HEK293 (cell line): ENCODE results near the gene IL1RAPL1.

Experiments
- CTCF ChIA-PET: fragments of 350-600 bp; formaldehyde crosslinking; extraction: SDS; loops from one replicate; lab custom pipeline; 2021; ENCODE audit warnings: antibody characterized with exemption; lab: Yijun Ruan, JAX
- POLR2A ChIA-PET: fragments of 300-600 bp; formaldehyde crosslinking; extraction: SDS; loops from one replicate; lab custom pipeline; 2020; ENCODE audit warnings: antibody characterized with exemption, inconsistent platforms; lab: Yijun Ruan, JAX
- H3K27ac ChIP-seq: fragments of 200-500 bp; sonication (Bioruptor generic); 2 replicates; pipeline ENCODE4 v1.5.1; 2014; ENCODE audit warnings: low read depth, low read length, control low read depth, inconsistent platforms; ENCODE audit errors: extremely low read depth
- H3K36me3 ChIP-seq, 2 experiments: fragments of 200-500 bp in 1 of 2; sonication (Bioruptor generic) in 1 of 2; 1 replicate in 1 of 2; 2 replicates in 1 of 2; pipeline ENCODE4 v1.5.1; 2014 to 2017; ENCODE audit warnings: inconsistent platforms in 2 of 2, low read length in 2 of 2; ENCODE audit not compliant: control insufficient read depth in 2 of 2, insufficient read depth in 1 of 2
- H3K4me1 ChIP-seq: fragments of 200-500 bp; sonication (Bioruptor generic); 2 replicates; pipeline ENCODE4 v1.5.1; 2014; ENCODE audit warnings: mild to moderate bottlenecking, low read length, inconsistent platforms; ENCODE audit not compliant: control insufficient read depth, insufficient read depth
- H3K4me3 ChIP-seq: 2 replicates; pipeline ENCODE4 v1.5.1; 2011; ENCODE audit warnings: low read depth, mild to moderate bottlenecking, control low read depth, low read length, moderate library complexity
- H3K9me3 ChIP-seq: fragments of 200-500 bp; sonication (Bioruptor generic); 2 replicates; pipeline ENCODE4 v1.5.1; 2014; ENCODE audit warnings: low read depth, low read length, inconsistent platforms; ENCODE audit not compliant: control insufficient read depth, insufficient read depth
- GFI1B ChIP-seq: fragments of 450-650 bp; formaldehyde crosslinking; IDR thresholded peaks from 2 replicates; pipeline ENCODE4 v1.5.1; 2016; ENCODE audit warnings: missing biosample characterization, missing genetic modification characterization
- HOXD13 ChIP-seq: sonication (generic); formaldehyde crosslinking; IDR thresholded peaks from 2 replicates; pipeline ENCODE4 v1.8.0; 2022; ENCODE audit warnings: missing genetic modification reagents, borderline replicate concordance
- MEIS1 ChIP-seq: sonication (generic); formaldehyde crosslinking; IDR thresholded peaks from 2 replicates; pipeline ENCODE4 v1.8.1; 2022; ENCODE audit warnings: missing genetic modification reagents, mild to moderate bottlenecking, borderline replicate concordance
- PATZ1 ChIP-seq: fragments of 450-650 bp; formaldehyde crosslinking; IDR thresholded peaks from 2 replicates; pipeline ENCODE4 v1.5.1; 2016; ENCODE audit warnings: missing biosample characterization, missing genetic modification characterization
- PRDM4 ChIP-seq: fragments of 450-650 bp; formaldehyde crosslinking; IDR thresholded peaks from 2 replicates; pipeline ENCODE4 v1.5.1; 2017; ENCODE audit warnings: missing biosample characterization, missing genetic modification characterization
- YY2 ChIP-seq: fragments of 450-650 bp; formaldehyde crosslinking; IDR thresholded peaks from 2 replicates; pipeline ENCODE4 v1.5.1; 2016; ENCODE audit warnings: missing biosample characterization, missing genetic modification characterization
- ZBTB20 ChIP-seq: fragments of 450-650 bp; formaldehyde crosslinking; IDR thresholded peaks from 2 replicates; pipeline ENCODE4 v1.5.1; 2016; ENCODE audit warnings: missing biosample characterization, missing genetic modification characterization
- ZEB2 ChIP-seq: fragments of 450-650 bp; formaldehyde crosslinking; IDR thresholded peaks from 2 replicates; pipeline ENCODE4 v1.5.1; 2016; ENCODE audit warnings: missing biosample characterization, missing genetic modification characterization
- ZNF132 ChIP-seq: fragments of 450-650 bp; formaldehyde crosslinking; IDR thresholded peaks from 2 replicates; pipeline ENCODE4 v1.5.1; 2017; ENCODE audit warnings: missing biosample characterization, missing genetic modification characterization, borderline replicate concordance
- ZNF175 ChIP-seq: fragments of 450-650 bp; formaldehyde crosslinking; IDR thresholded peaks from 2 replicates; pipeline ENCODE4 v1.5.1; 2016; ENCODE audit warnings: missing biosample characterization, missing genetic modification characterization
- ZNF184 ChIP-seq: fragments of 450-650 bp; IDR thresholded peaks from 2 replicates; pipeline ENCODE4 v1.5.1; 2018; ENCODE audit warnings: missing biosample characterization, mild to moderate bottlenecking, missing genetic modification characterization
- ZNF391 ChIP-seq: fragments of 450-650 bp; formaldehyde crosslinking; IDR thresholded peaks from 2 replicates; pipeline ENCODE4 v1.5.1; 2016; ENCODE audit warnings: low read depth, missing biosample characterization, missing genetic modification characterization, borderline replicate concordance
- ZNF404 ChIP-seq: fragments of 450-650 bp; formaldehyde crosslinking; IDR thresholded peaks from 2 replicates; pipeline ENCODE4 v1.5.1; 2017; ENCODE audit warnings: missing biosample characterization, missing genetic modification characterization
- ZNF514 ChIP-seq: fragments of 450-650 bp; formaldehyde crosslinking; IDR thresholded peaks from 2 replicates; pipeline ENCODE4 v1.5.1; 2016; ENCODE audit warnings: missing biosample characterization, missing genetic modification characterization
- ZNF521 ChIP-seq: fragments of 450-650 bp; formaldehyde crosslinking; IDR thresholded peaks from 2 replicates; pipeline ENCODE4 v1.5.1; 2017; ENCODE audit warnings: missing biosample characterization, mild to moderate bottlenecking, missing genetic modification characterization
- ZNF585B ChIP-seq: fragments of 450-650 bp; formaldehyde crosslinking; IDR thresholded peaks from 2 replicates; pipeline ENCODE4 v1.5.1; 2016; ENCODE audit warnings: missing biosample characterization, missing genetic modification characterization
- ZNF623 ChIP-seq: fragments of 450-650 bp; formaldehyde crosslinking; IDR thresholded peaks from 2 replicates; pipeline ENCODE4 v1.5.1; 2016; ENCODE audit warnings: missing biosample characterization, missing genetic modification characterization
- ZNF629 ChIP-seq: fragments of 450-650 bp; formaldehyde crosslinking; IDR thresholded peaks from 2 replicates; pipeline ENCODE4 v1.5.1; 2017; ENCODE audit warnings: missing biosample characterization, missing genetic modification characterization
- ZNF664 ChIP-seq: fragments of 450-650 bp; formaldehyde crosslinking; IDR thresholded peaks from 2 replicates; pipeline ENCODE4 v1.5.1; 2016; ENCODE audit warnings: missing biosample characterization, missing genetic modification characterization
- ZNF76 ChIP-seq: fragments of 450-650 bp; formaldehyde crosslinking; IDR thresholded peaks from 2 replicates; pipeline ENCODE4; 2016; ENCODE audit warnings: low read depth, missing biosample characterization, missing genetic modification characterization, borderline replicate concordance
- ZSCAN30 ChIP-seq: fragments of 450-650 bp; IDR thresholded peaks from 2 replicates; pipeline ENCODE4 v1.5.1; 2018; ENCODE audit warnings: missing biosample characterization, mild to moderate bottlenecking, missing genetic modification characterization, moderate library complexity
- TF ChIP-seq, protein P1 (sequence below): sonication (generic); formaldehyde crosslinking; IDR thresholded peaks from 2 replicates; pipeline ENCODE4 v1.8.1; 2022; ENCODE audit warnings: mild to moderate bottlenecking, moderate library complexity, missing genetic modification reagents
- TF ChIP-seq, protein P2 (sequence below): fragments of 450-650 bp; formaldehyde crosslinking; IDR thresholded peaks from 2 replicates; pipeline ENCODE4 v1.5.1; 2016; ENCODE audit warnings: missing biosample characterization, missing genetic modification characterization, borderline replicate concordance

Gene IL1RAPL1

DNA sequence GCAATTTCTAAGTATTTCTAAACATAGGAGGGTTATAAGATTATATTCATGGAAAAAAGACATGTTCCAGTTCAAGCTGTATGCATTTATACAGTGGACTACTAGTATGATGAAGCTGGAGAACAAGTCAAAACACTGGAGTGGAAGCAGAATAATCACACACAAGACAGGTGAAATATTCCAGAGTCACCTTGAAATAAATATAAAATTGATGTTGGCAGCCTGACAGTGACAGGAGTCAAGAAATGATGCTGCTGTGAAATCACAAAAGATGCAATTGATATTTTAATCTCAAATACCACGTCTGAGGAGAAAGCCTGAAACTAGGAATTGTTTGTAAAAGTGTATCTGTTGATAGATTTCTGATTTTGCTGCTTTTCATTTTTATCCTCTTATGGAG is 667.3 kb downstream of the IL1RAPL1 start:
- Histone ChIP-seq H3K36me3 (no peaks in the 10 kb centered on the region), H3K9me3 (no peaks in the 10 kb centered on the region), H3K27ac (no peak overlapping the region), H3K4me3 (no peak overlapping the region), H3K4me1 (no peaks in the 10 kb centered on the region)
- TF ChIP-seq ZNF132 (tag by site-specific recombination) (no peak), ZNF184 (no peak), ZNF76 (tag by site-specific recombination) (no peak), MEIS1 (CRISPR knock-in tag) (no peak), PATZ1 (tag by site-specific recombination) (no peak), ZNF391 (tag by site-specific recombination) (no peak), HOXD13 (CRISPR knock-in tag) (no peak), ZNF664 (tag by site-specific recombination) (no peak), ZEB2 (tag by site-specific recombination) (no peak), ZNF585B (tag by site-specific recombination) (no peak)
- TF ChIP-seq, protein P1, sequence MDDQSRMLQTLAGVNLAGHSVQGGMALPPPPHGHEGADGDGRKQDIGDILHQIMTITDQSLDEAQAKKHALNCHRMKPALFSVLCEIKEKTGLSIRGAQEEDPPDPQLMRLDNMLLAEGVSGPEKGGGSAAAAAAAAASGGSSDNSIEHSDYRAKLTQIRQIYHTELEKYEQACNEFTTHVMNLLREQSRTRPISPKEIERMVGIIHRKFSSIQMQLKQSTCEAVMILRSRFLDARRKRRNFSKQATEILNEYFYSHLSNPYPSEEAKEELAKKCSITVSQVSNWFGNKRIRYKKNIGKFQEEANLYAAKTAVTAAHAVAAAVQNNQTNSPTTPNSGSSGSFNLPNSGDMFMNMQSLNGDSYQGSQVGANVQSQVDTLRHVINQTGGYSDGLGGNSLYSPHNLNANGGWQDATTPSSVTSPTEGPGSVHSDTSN: no peak
- ChIA-PET POLR2A (no interaction called here), CTCF (no interaction called here)

- no peaks in the 10 kb centered on the region for H3K4me1 ChIP-seq
- ChIA-PET POLR2A (no interaction called here), CTCF (interaction anchor here (0.7 kb wide), 1 partner anchor 913 kb away, joined by 3 read pairs; no protein-coding TSS in a partner anchor)
- TF ChIP-seq, protein P2, sequence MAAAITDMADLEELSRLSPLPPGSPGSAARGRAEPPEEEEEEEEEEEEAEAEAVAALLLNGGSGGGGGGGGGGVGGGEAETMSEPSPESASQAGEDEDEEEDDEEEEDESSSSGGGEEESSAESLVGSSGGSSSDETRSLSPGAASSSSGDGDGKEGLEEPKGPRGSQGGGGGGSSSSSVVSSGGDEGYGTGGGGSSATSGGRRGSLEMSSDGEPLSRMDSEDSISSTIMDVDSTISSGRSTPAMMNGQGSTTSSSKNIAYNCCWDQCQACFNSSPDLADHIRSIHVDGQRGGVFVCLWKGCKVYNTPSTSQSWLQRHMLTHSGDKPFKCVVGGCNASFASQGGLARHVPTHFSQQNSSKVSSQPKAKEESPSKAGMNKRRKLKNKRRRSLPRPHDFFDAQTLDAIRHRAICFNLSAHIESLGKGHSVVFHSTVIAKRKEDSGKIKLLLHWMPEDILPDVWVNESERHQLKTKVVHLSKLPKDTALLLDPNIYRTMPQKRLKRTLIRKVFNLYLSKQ (tag by site-specific recombination): no peak
- TF ChIP-seq ZNF404: no peak
- no peak for TF ChIP-seq ZSCAN30 (tag by site-specific recombination)
- no peak for TF ChIP-seq ZNF623 (tag by site-specific recombination)
- TF ChIP-seq ZBTB20 (tag by site-specific recombination): no peak
- TF ChIP-seq ZNF175: no peak
- TF ChIP-seq ZNF184: no peak
- TF ChIP-seq YY2 (tag by site-specific recombination): no peak
- no peak for TF ChIP-seq ZNF521 (tag by site-specific recombination)
- no peak for TF ChIP-seq PRDM4 (tag by site-specific recombination)
- no peak for TF ChIP-seq ZNF514 (tag by site-specific recombination)
- no peak for TF ChIP-seq GFI1B
- no peak for TF ChIP-seq ZNF629 (tag by site-specific recombination)
- no peak overlapping the region for H3K4me3 ChIP-seq
- H3K9me3 ChIP-seq: no peaks in the 10 kb centered on the region
- no peaks in the 10 kb centered on the region for H3K36me3 ChIP-seq
- H3K27ac ChIP-seq: no peak overlapping the region
Observed at GRCh38 chrX:29257521-29257920, 670.3 kb downstream of the IL1RAPL1 start.
